ENCODE data around the gene MYL5. TPM values are rescaled to one million over a fixed set of nuclear protein-coding genes. Genes with fewer than 3 reads are reported as not detected.
A peak's percentile ranks its signal among the peaks of the same experiment; 100 is the strongest.

Gene MYL5
- total RNA-seq, 1 experiment from 2014 or later = 17.1 TPM

GRCh38 chr4:721261-722168 is 47.2 kb downstream of the MYL5 start:
- H3K27ac Mint-ChIP-seq (ENCODE audit: unreplicated experiment) = peak overlapping the region; percentile 19
- CTCF ChIA-PET = no interaction called here
- no peak for DNase-seq
- H3K4me1 Mint-ChIP-seq (ENCODE audit: low read depth, unreplicated experiment) = peaks cover 2% of the 10 kb centered on the region
- H3K4me3 Mint-ChIP-seq (ENCODE audit: unreplicated experiment) = no peak overlapping the region
- no peaks in the 10 kb centered on the region for H3K9me3 ChIP-seq
- POLR2A ChIA-PET = no interaction called here
- intact Hi-C loops (cut with micrococcal nuclease; ENCODE audit: unreplicated experiment) = no loop called here
- no TSS peak for BruUV-seq (replicated peaks)
- H3K36me3 Mint-ChIP-seq (ENCODE audit: insufficient read depth, unreplicated experiment) = peaks cover 35% of the 10 kb centered on the region
- no peaks in the 10 kb centered on the region for H3K4me1 ChIP-seq
- 0 out of 2 replicates have a peak, but pooled peaks cover 3% of the 10 kb centered on the region for H3K36me3 ChIP-seq (ENCODE audit: control insufficient read depth, insufficient read depth, low read length)
- no peaks in the 10 kb centered on the region for H3K9me3 Mint-ChIP-seq (ENCODE audit: unreplicated experiment)
- no peaks in the 10 kb centered on the region for H3K27me3 ChIP-seq (replicated peaks; ENCODE audit: control insufficient read depth, insufficient read depth, low read length)
- no peak for TF ChIP-seq CTCF (IDR thresholded peaks at IDR 0.05; ENCODE audit: insufficient read depth in 1 of 2, low read depth in 1 of 2, low read length in 1 of 2, severe bottlenecking in 1 of 2, unreplicated experiment in 1 of 2)
- no peak overlapping the region for H3K4me3 ChIP-seq (ENCODE audit: low read depth, low read length)
- H3K27me3 Mint-ChIP-seq (ENCODE audit: insufficient read depth, unreplicated experiment) = no peaks in the 10 kb centered on the region

GRCh38 chr4:722169-722725 is 47.9 kb downstream of the MYL5 start:
- no peaks in the 10 kb centered on the region for H3K27me3 ChIP-seq (replicated peaks; ENCODE audit: control insufficient read depth, insufficient read depth, low read length)
- BruUV-seq (replicated peaks) = no TSS peak
- Mint-ChIP-seq H3K4me3 (ENCODE audit: unreplicated experiment) (no peak overlapping the region), H3K27ac (ENCODE audit: unreplicated experiment) (peak overlapping the region; percentile 19), H3K36me3 (ENCODE audit: insufficient read depth, unreplicated experiment) (peaks cover 35% of the 10 kb centered on the region), H3K4me1 (ENCODE audit: low read depth, unreplicated experiment) (peaks cover 9% of the 10 kb centered on the region), H3K27me3 (ENCODE audit: insufficient read depth, unreplicated experiment) (no peaks in the 10 kb centered on the region), H3K9me3 (ENCODE audit: unreplicated experiment) (no peaks in the 10 kb centered on the region)
- H3K9me3 ChIP-seq = no peaks in the 10 kb centered on the region
- H3K4me1 ChIP-seq = no peaks in the 10 kb centered on the region
- TF ChIP-seq CTCF (IDR thresholded peaks at IDR 0.05; ENCODE audit: insufficient read depth in 1 of 2, low read depth in 1 of 2, low read length in 1 of 2, severe bottlenecking in 1 of 2, unreplicated experiment in 1 of 2) = no peak
- 0 out of 2 replicates have a peak, but pooled peaks cover 3% of the 10 kb centered on the region for H3K36me3 ChIP-seq (ENCODE audit: control insufficient read depth, insufficient read depth, low read length)
- CTCF ChIA-PET = no interaction called here
- no peak for DNase-seq
- intact Hi-C loops (cut with micrococcal nuclease; ENCODE audit: unreplicated experiment) = no loop called here
- POLR2A ChIA-PET = no interaction called here
- H3K4me3 ChIP-seq (ENCODE audit: low read depth, low read length) = no peak overlapping the region

- TF ChIP-seq CTCF (IDR thresholded peaks at IDR 0.05; ENCODE audit: insufficient read depth in 1 of 2, low read depth in 1 of 2, low read length in 1 of 2, severe bottlenecking in 1 of 2, unreplicated experiment in 1 of 2) = no peak
- Histone ChIP-seq H3K4me1 (no peaks in the 10 kb centered on the region), H3K9me3 (no peaks in the 10 kb centered on the region), H3K27me3 (replicated peaks; ENCODE audit: control insufficient read depth, insufficient read depth, low read length) (no peaks in the 10 kb centered on the region), H3K4me3 (ENCODE audit: low read depth, low read length) (no peak overlapping the region), H3K36me3 (ENCODE audit: control insufficient read depth, insufficient read depth, low read length) (0 out of 2 replicates have a peak, but pooled peaks cover 3% of the 10 kb centered on the region)
- Mint-ChIP-seq H3K36me3 (ENCODE audit: insufficient read depth, unreplicated experiment) (peaks cover 37% of the 10 kb centered on the region), H3K4me1 (ENCODE audit: low read depth, unreplicated experiment) (peaks cover 9% of the 10 kb centered on the region), H3K4me3 (ENCODE audit: unreplicated experiment) (no peak overlapping the region), H3K27me3 (ENCODE audit: insufficient read depth, unreplicated experiment) (no peaks in the 10 kb centered on the region), H3K27ac (ENCODE audit: unreplicated experiment) (peak overlapping the region; percentile 33), H3K9me3 (ENCODE audit: unreplicated experiment) (no peaks in the 10 kb centered on the region)
- ChIA-PET CTCF (no interaction called here), POLR2A (no interaction called here)
- intact Hi-C loops (cut with micrococcal nuclease; ENCODE audit: unreplicated experiment) = no loop called here
- DNase-seq = no peak
- no TSS peak for BruUV-seq (replicated peaks)
Measured at GRCh38 chr4:722851-723360, 48.6 kb downstream of the MYL5 start.

All from Caco-2 (cell line).